GM18867 (cell line): ENCODE data around the gene FABP7.

ENCODE experiments used
- ATAC-seq: cut with Tn5 transposase; IDR thresholded peaks from one replicate; pipeline ENCODE4 v1.9.1; 2021; ENCODE audit warnings: mild to moderate bottlenecking, moderate library complexity; ENCODE audit not compliant: unreplicated experiment

The FABP7 gene

DNA sequence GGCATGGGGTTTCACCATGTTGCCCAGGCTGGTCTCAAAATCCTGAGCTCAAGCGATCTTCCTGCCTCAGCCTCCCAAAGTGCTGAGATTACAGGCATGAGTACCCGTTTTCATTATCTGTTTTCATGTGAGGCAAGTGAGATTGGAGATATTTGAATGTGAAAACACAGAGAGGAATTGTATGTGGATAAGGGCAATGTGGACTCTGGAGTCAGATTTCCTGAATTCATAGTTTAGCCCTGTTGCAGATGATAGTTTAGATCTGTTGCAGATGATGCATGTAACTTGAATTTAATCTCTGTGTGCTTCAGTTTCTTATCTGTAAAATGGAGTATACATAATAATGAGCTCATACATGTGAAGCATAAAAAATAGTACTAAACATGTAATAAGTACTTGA, 13.2 kb downstream of the FABP7 start:
- no peak for ATAC-seq

DNA sequence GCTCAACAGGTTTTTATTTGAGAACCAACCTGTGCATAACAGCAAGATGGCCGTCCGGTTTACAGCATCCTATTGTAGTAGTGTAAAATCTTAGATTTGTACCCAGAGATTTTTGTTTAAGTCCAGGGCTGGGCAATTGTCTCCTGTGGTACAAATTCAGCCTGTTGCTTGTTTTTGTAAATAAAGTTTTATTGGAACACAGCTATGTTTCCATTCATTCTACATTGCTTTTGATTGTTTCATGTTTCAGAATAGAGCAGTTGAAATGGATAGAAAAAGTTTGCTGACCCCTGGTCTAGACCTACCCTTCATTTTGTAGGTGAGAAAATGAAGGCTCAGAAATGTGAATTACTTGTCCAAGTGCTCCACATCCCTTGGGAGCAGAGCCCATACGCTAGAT, 18.0 kb downstream of the FABP7 start:
- ATAC-seq, result no peak

- ATAC-seq, result peak; percentile 93
These were observed 18.7 kb downstream of the FABP7 start for GRCh38 chr6:122798099-122798641.

- no peak for ATAC-seq
These were observed 19.7 kb downstream of the FABP7 start for GRCh38 chr6:122799140-122799745.

GRCh38 chr6:122799916-122800686, 20.6 kb downstream of the FABP7 start:
- no peak for ATAC-seq

- ATAC-seq, result no peak
These were observed 21.4 kb downstream of the FABP7 start for GRCh38 chr6:122800906-122801305.

DNA sequence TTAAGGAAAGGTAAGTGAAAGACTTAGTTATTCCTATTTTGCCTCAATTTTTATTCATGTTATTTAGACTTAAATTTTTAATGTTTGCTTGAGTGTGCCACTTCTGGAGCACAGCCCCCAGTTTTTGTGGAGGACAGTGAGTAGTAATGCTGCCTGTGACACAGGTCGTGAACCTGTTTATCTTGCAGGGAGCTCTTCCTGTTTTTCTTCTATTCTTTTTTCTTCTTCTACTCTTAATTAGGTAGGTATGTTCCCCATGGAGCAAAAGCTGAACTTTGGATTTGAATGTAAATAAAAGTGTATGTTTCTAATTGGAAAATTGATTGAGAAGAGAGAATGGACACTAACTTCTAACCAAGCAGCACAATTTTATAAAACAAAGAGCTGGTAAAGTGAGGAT, 21.9 kb downstream of the FABP7 start:
- ATAC-seq, result no peak

DNA sequence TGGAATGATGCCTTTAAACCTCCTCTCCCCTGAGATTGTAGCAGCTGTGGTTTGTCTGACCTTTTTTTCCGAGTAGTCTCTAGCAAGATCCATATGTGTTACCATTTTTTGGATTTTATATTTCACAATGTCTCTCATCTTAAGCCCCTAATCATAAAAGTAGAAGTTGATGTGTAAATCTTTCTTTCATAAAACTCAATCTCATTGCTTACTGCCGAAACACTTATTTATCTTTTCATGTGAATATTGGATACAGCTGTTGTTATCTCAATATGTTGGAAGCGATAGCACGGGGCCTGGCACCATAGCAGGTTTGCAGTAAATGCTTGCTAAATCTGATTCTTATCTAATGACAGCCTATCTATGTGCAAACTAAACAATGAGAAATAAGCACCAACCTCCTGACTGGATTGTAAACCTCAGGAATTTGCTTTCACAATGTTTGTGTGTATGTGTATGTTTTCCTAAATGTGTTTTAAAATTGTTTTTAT, 23.7 kb downstream of the FABP7 start:
- ATAC-seq, result no peak

DNA sequence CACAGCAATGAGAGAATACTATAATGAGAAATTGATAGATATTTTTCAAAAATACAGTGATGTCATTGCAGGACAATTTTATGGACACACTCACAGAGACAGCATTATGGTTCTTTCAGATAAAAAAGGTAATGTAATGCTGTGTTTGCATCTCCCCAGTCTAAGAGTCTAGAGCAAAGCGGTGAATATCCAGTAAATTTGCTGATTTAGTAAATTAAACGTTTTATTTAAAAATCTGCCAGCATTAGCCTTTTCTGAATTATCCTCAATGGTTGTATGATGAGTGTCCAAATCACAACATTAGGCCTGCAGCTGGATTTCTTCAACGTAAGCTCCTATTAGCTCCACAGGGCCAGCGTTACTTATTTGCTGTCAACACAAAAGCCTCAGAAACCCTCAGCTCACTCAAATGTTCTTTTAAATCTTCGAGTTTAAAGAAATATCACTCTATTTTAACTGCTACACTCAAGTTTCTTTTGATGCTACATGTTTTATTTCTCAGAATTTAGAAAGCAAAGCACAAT, 25.5 kb downstream of the FABP7 start:
- no peak for ATAC-seq

DNA sequence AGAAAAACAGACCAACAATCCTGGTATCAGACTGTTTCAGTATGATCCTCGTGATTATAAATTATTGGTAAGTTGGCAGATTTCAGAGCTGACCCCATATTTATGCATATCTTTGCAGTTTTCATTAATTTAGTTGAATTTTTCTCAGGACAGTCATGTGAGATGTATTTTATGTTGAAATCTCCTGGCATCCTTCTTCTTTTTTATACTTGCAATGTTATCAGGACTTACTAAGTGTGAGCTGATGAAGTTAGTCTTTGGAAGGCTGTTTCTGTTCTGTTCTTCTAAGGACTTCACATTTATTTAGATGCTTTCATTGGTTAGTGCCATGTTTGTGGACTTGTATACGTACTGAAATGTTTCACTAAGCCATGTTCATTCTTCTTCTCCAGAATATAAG, 26.8 kb downstream of the FABP7 start:
- ATAC-seq, result no peak

DNA sequence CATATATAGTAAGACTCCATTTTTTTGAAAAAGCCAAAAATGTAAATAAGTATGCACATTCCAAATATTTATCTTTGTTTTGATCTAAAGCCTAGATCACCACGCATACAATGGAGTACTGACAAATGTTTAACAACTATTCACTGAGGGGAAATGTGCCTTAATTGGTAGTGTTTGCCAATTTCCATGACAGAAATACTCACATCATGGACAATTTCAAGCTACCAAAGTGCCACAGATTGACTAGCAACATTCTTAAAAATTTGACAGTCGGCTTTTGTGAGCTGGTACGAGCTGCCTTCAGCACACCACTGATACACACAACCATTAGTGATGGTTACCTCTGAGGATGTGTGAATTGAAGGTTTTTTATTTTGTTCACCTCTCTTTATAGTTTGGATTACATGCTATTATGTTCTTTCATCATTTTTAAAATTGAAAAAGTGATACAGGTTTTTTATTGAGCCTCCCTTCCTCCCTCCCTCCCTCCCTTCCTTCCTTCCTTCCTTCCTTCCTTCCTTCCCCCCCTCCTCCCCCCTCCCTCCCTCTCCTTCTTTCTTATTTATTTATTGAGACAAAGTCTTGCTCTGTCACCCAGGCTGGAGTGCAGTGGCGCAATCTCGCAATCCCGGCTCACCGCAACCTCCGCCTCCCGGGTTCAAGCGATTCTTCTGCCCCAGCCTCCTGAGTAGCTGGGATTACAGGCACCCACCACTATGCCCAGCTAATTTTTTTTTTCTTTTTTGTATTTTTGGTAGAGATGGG, 28.8 kb downstream of the FABP7 start:
- ATAC-seq, result no peak

DNA sequence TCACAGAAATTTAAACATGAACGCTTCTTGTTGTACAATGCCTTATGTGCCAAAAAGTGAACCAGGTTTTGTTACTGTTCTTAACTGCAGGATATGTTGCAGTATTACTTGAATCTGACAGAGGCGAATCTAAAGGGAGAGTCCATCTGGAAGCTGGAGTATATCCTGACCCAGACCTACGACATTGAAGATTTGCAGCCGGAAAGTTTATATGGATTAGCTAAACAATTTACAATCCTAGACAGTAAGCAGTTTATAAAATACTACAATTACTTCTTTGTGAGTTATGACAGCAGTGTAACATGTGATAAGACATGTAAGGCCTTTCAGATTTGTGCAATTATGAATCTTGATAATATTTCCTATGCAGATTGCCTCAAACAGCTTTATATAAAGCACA, 29.5 kb downstream of the FABP7 start:
- no peak for ATAC-seq

DNA sequence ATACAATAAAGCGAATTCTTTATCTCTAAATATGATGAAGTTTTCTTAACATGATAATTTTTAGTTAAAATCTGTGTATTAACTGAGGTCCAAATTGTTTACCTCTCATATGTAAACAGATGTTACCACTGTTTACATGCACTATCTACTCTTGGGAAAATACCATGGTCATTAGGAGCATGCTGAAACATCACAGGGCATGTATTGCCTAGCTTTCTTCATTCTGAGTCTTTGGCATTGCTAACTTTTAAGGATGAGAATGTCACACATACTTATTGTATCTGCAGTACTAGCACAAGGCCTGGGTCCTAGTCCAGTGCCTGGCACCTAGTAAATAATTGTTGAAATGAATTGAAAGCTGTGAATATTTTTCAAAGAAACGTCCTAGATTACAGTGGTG, 30.2 kb downstream of the FABP7 start:
- no peak for ATAC-seq

DNA sequence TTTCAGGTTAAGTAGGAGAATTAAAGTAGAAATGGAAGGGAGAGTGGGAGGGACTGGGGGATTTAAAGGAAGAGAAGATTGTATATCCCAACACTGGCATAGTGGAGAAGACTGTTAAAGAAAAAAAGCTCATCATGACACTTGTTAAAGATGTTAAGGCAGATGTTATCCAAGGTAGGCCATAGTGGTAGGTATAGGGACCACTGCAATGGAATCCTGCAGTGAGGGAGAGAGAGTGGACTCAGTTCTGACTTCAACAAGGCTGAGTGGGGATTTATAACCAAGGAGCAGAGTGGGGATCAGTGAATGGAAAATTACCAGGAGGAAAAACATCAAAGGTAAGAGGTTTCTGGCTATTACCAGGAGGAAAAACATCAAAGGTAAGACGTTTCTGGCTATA, 30.7 kb downstream of the FABP7 start:
- no peak for ATAC-seq

DNA sequence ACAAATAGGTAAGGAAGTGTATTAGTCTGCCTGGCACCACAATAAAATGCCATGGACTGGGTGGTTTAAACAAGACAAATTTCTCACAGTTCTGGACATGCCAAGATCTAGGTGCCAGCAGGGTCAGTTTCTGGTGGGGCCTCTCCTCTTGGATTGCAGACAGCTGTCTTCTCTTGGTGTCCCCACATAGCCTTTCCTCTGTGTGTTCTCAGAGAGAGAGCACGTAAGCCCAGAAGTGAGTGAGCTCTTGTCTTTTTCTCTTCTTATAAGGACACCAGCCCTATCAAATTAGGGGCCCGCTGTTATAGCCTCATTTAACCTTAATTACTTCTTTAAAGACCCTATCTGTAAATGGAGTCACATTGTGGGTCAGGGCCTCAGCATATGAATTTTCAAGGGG, 37.8 kb downstream of the FABP7 start:
- ATAC-seq, result no peak

DNA sequence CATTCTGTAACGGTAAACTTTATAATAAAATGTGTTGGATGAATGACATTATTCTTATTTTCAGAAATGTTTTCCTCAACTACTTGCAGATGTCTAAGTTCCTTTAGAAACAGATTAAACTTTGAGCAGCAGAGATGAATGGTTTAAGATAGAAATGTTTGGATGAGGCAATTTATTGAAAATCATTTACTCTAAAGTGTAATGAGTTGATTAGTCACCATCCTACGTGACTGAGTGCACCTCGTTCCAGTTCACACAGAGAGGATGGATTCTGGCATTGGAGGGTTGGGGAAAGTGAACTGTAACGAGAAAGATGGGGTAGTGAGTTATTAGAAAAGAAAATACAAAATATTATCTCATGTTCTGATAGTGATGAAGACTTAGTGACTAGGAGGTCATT, 38.2 kb downstream of the FABP7 start:
- no peak for ATAC-seq

DNA sequence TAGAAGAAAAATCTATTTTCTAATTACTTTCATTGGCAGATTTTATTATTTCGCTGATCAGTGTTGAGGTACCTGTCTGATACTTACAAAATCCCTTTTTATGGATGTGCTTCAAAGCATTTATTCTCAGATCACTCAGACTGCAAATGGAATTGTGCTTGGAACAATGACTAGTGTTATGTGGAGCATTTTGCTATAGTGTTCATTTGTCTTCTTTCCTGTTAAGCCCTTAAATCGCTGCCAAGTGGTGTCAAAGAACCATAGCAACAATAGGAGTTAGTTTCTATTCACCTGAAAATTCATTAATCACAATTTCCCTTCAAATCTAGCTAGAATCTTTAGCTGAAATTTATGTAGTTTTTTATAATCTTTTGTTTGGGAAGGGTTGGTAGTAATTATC, 39.4 kb downstream of the FABP7 start:
- ATAC-seq, result no peak

GRCh38 chr6:122821095-122821494, 41.6 kb downstream of the FABP7 start:
- ATAC-seq, result no peak

GRCh38 chr6:122825163-122825562, 45.6 kb downstream of the FABP7 start:
- no peak for ATAC-seq

GRCh38 chr6:122829456-122829855, 49.9 kb downstream of the FABP7 start:
- no peak for ATAC-seq

DNA sequence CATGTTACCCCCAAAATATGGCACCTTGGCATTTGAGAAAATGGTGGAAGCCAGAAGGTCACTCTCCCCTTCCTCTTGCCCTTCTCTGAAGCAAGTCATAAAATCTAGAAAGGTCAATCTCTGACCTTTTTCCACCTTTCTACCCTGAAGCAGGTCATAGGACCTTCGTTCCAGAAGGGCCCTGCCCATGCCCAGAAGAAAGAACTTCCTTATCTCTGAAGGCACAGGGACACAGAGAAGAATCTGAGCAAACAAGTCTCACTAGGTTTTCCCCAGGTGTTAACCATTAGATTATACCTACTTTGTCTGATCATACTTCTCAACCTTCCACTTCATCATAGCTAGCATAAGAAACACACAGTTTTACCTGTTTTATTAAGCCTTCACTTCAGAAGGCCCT, 52.0 kb downstream of the FABP7 start:
- no peak for ATAC-seq
